CD4-positive, alpha-beta T cell treated with Interleukin-10 for 1 hour (primary cell): ENCODE data around the gene ZNF587.
"Not testable (repeated sequence)": the region's sequence is repeated elsewhere in the genome, so short reads cannot be mapped to it uniquely, and the experiment has no call there.

Source experiments
- DNase-seq: peaks from one replicate; pipeline ENCODE4 v3.0.0-alpha.2; 2020

ZNF587 gene

GRCh38 chr19:57823608-57824007 is 26.1 kb upstream of the ZNF587 start:
- DNase-seq: not testable (repeated sequence)

GRCh38 chr19:57825511-57825910 is 24.1 kb upstream of the ZNF587 start:
- no peak for DNase-seq

- no peak for DNase-seq
These were observed 20.3 kb upstream of the ZNF587 start for GRCh38 chr19:57829316-57829715.

DNA sequence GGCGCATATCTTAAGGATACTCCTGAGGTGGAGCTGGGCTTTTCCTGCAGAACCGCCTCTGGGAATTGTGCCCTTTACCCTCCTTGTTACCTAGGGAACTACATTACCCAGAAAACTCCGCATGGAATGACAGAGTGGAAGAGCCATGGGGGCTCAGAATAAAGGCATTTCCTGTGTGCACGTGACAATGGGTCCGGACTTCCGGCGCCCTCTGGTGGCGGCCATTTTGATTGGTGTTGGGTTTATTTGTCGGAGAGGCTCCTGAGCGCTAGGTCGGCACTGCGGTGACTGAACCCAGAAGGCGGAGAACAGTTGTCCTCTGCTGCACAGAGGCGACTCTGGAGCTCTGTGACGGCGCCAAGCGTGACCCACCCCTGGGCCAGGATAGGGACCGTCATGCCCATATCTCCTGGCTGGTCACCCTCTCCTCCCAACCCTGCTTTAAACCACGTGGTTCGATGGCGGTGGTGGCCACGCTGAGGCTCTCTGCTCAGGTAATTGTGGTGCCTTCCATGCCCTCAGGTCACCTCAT is 19.5 kb upstream of the ZNF587 start, which contains the start of gene ZNF587B:
TSS of gene ZNF587B (plus strand) at position 229 of the 532 bp plus-strand sequence. CDS start at position 459, 230 bp downstream.
- DNase-seq: peak; percentile 53

DNA sequence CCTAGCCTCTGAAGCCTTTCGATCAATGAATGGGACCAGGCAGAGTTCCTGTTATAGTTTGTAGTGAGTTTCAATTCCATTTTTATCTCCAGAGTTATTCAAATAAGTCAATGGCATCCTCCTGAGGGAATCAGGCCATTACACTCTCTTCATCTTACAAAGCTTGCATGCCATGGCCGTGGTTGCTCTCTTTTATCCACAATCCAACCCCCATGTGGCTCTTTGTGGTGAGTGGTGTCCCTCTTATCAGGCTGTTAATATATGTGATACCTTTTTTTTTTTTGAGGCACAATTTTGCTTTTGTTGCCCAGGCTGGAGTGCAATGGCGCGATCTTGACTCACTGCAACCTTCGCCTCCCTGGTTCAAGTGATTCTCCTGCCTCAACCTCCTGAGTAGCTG is 12.7 kb upstream of the ZNF587 start:
- DNase-seq: not testable (repeated sequence)

DNA sequence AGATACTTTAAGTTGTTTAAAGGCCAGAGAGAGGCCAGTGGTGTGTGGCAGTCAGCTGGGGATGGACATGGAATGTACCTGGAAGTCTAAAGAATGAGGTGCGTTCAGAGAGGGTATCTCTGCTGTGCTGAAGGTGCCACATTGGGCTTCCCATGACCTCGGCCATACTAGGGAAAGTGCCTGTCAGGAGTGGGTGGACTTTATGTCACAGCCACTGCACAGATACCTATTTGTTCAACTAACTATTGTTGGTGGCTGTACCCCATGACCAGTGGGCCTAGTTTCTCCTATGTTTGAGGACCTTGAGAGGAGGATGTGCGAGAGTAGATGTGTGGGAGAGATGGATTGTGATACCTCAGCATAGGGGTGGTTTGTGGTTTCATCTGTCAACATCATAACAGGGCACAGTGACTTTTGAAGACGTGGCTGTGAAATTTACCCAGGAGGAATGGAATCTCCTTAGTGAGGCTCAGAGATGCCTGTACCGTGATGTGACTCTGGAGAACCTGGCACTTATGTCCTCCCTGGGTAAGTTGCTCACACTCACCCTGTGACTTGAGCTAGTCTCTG is 11.0 kb upstream of the ZNF587 start:
- not testable (repeated sequence) for DNase-seq

DNA sequence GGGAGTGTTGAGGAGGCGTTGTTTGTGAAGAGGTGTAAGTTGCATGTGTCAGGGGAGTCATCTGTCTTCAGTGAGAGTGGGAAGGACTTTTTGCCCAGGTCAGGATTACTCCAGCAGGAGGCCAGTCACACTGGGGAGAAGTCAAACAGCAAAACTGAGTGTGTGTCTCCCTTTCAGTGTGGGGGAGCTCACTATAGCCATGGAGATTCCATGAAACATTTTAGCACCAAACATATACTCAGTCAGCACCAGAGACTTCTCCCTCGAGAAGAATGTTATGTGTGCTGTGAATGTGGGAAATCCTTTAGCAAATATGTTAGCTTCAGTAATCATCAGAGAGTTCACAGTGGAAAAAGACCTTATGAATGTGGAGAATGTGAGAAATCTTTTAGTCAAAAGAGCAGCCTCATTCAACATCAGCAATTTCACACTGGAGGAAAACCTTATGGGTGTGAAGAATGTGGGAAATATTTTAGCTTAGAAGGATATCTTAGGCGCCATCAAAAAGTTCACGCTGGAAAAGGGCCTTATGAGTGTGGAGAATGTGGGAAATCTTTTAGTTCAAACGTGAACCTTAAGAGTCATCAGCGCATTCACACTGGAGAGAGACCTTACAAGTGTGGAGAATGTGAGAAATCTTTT is 8.4 kb upstream of the ZNF587 start:
- no peak for DNase-seq

- not testable (repeated sequence) for DNase-seq
These were observed 2.5 kb upstream of the ZNF587 start for GRCh38 chr19:57847164-57847563.

DNA sequence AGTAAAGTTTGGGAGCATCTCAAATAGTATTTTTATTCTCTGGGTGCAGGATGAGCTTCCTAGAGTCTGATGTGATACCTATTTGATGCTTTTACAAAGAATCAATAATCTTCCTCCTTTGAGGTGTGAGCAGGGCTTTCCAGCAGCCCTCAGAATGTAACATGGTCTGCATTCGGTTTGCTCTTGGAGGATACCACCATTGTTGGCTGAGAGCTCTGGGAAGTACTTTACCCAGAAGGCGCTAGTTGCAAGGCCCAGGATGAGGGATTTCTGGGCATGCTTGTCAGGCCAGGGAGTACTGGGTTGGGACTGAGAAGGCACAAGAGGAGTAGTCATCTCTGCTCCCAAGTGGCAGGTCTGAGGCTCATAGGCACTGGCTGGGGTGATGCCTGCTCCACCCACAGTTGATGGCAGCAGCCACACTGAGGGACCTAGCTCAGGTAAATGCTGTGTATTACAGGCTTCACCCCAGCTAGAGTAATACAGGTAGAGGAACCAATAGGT is 445 bp upstream of the ZNF587 start:
- DNase-seq: not testable (repeated sequence)

GRCh38 chr19:57850553-57851017 is 926 bp downstream of the ZNF587 start:
- no peak for DNase-seq

DNA sequence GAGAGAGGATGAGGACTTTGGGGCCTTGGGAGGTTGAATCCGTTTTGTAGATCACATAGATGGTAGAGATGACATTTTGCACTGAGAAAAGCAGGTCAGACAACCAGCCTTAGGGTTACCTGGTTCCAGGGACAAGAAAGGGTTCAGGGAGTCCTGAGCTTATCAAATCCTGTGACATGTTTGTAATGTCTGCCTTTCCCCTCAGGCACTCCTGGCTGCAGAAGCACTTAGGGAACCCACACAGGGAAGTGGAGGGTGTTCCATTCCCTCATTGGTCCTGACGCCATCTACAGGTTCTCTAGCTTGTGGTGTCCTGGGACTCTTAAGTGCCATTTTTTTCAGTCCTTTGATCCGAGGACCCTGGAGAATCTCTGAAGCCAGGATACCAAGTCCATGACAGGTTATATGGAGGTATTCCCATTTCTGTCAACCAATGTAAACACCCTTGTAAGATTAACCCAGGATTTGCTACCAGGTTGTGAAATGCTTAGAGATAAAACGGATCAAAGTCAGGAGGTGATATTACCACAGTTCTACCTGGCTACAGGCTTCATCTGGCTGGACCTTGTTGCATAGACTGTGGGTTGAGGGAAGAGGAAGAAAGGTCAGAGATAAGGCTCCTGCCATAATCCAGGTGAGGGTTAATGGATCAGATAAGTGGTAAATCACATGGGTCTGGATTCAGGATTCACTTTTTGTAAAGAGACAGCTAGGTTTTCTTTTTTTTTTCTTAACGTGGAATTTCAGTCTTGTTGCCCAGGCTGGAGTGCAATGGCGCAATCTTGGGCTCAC is 2.3 kb downstream of the ZNF587 start:
- not testable (repeated sequence) for DNase-seq

DNA sequence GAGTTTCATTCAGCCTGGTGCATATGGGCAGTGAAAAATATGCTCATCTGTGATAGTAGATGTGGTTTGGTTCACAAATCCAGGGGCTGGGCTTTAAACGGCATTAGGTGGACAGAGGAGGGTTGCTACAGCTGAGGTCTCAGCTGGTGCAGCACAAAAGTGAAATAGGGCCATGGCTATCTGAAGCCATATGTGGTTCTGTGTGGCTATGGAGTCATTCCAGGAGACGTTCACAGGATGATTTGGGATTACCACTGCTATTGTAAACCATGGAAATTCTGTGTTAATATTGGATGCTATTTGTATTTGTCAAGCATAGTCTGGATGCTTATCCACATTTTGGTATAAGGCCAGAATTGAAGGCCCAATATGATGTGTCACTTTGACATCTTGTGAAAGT is 4.5 kb downstream of the ZNF587 start:
- not testable (repeated sequence) for DNase-seq

- DNase-seq: not testable (repeated sequence)
These were observed 12.7 kb downstream of the ZNF587 start for GRCh38 chr19:57862351-57862750.

- DNase-seq: no peak
These were observed 18.3 kb downstream of the ZNF587 start for GRCh38 chr19:57867868-57868492.

GRCh38 chr19:57869655-57870054 is 20.0 kb downstream of the ZNF587 start:
- not testable (repeated sequence) for DNase-seq

GRCh38 chr19:57870225-57870624 is 20.6 kb downstream of the ZNF587 start:
- DNase-seq: no peak

DNA sequence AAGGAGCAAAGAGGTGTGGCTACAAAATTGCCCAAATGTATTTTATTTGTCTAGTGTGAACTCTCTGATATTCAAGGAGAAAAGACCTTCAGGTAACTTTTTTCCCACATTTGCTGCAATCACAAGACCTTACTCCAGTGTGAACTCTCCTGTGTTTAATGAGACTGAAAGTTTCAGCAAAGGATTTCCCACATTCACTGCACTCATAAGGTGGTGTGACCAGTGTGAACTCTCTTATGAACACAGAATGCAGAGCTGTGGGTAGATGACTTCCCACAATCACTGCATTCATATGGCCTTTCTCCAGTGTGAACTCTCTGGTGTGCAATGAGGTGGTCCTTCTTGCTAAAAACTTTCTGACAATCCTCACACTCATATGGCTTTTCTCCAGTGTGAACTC is 22.8 kb downstream of the ZNF587 start:
- DNase-seq: no peak

- not testable (repeated sequence) for DNase-seq
These were observed 24.5 kb downstream of the ZNF587 start for GRCh38 chr19:57873883-57874799.

GRCh38 chr19:57886046-57886445 is 36.4 kb downstream of the ZNF587 start:
- no peak for DNase-seq

DNA sequence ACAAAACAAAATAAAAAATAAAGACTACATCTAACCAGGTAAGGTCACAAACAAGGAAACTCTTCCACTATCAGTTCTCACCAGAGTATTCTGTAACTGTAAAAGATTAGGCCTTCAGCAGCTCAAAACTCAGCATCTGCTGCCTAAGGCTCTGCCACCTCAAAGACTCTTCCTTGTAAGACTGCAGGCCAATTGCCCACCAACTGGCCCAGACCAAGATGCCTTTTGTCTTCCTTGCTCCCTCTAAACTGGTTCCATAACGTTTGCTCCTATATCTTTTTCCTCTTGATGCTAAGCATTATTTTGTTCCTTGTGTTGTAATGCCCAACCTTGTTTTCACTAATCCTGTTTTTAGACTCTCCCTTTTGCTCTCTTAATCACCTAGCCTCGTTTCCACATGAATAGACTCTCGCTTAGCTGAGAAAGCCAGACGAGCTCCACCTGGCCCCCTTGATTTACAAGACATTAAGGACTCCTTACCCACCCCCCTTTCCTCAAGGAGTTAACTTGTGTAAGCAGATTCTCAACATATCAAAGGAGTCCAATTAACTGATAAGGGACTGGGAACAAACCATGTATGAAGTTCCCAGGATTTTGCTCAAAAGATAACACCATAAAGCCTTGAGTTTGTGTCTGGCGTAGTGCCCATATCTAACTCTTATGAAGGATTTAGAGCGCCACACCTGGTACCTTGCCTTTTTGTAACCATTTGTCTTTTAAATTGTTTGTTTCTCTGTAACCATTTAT is 37.7 kb downstream of the ZNF587 start:
- DNase-seq: no peak

GRCh38 chr19:57888107-57888559 is 38.5 kb downstream of the ZNF587 start:
- no peak for DNase-seq
